Measurements from ENCODE around the gene FAM171A1. TPM values are rescaled to one million over a fixed set of nuclear protein-coding genes. Genes with fewer than 3 reads are reported as not detected.
A peak's percentile ranks its signal among the peaks of the same experiment; 100 is the strongest.

The FAM171A1 gene
- total RNA-seq, 1 donor from 2014 or later, result 113 TPM

DNA sequence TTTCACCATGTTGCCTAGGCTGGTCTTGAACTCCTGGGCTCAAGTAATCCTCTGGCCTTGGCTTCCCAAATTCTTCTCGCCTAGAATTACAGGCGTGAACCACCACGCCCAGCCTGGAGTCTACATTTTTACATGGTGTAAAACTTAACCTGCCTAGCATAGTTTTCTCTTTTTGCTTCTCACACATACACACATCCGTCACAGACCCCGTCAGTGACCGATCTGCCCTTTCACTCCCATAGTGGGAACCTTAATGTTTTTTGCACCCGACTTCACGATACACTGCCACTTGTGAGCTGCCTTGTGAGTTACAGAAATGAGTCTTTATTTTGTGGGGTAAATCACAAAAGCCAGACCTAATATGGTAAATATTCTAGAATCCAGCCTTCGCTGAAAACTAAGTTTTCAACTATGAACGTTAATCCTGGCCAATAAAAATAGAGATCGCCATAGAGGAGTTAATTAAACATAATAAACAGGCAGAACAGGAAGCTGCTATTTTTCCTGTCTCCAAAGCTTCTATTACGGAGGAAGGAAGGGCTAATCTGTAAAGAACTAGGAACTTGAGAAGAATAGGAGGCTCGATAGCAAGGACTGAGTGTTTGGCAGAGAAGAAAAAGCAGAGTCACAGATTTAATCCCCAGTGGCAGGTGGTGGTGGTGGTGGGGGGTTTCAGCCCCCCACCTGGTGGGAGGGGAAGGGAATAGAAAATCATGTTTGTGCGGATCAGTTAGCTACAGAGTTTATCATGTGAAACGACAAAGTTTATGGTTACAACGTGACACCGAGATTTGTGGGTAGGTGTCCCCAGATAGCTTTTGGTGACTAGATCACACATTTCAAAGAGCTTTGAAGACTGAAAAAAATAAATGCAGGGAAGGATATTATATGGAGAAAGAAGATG, 14.7 kb upstream of the FAM171A1 start:
- H3K27ac Mint-ChIP-seq (ENCODE audit: unreplicated experiment), result peak overlapping the region; percentile 44

GRCh38 chr10:15381420-15381819, 10.3 kb upstream of the FAM171A1 start:
- H3K27me3 Mint-ChIP-seq (ENCODE audit: unreplicated experiment), result no peaks in the 10 kb centered on the region
- peaks cover 4% of the 10 kb centered on the region for H3K36me3 Mint-ChIP-seq (ENCODE audit: low read depth, unreplicated experiment)
- H3K9me3 Mint-ChIP-seq (ENCODE audit: unreplicated experiment), result no peaks in the 10 kb centered on the region
- no peak overlapping the region for H3K27ac Mint-ChIP-seq (ENCODE audit: unreplicated experiment)
- no peak for DNase-seq (ENCODE audit: low spot score)
- H3K4me3 Mint-ChIP-seq (ENCODE audit: unreplicated experiment), result no peak overlapping the region
- TF ChIP-seq, protein P1, sequence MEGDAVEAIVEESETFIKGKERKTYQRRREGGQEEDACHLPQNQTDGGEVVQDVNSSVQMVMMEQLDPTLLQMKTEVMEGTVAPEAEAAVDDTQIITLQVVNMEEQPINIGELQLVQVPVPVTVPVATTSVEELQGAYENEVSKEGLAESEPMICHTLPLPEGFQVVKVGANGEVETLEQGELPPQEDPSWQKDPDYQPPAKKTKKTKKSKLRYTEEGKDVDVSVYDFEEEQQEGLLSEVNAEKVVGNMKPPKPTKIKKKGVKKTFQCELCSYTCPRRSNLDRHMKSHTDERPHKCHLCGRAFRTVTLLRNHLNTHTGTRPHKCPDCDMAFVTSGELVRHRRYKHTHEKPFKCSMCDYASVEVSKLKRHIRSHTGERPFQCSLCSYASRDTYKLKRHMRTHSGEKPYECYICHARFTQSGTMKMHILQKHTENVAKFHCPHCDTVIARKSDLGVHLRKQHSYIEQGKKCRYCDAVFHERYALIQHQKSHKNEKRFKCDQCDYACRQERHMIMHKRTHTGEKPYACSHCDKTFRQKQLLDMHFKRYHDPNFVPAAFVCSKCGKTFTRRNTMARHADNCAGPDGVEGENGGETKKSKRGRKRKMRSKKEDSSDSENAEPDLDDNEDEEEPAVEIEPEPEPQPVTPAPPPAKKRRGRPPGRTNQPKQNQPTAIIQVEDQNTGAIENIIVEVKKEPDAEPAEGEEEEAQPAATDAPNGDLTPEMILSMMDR (IDR thresholded peaks at IDR 0.05; ENCODE audit: unreplicated experiment), result no peak
- H3K4me1 Mint-ChIP-seq (ENCODE audit: unreplicated experiment), result peaks cover 13% of the 10 kb centered on the region

More for the DNA sequence above, 14.7 kb upstream of the FAM171A1 start:
- Mint-ChIP-seq H3K4me1 (ENCODE audit: unreplicated experiment) (peaks cover 25% of the 10 kb centered on the region), H3K36me3 (ENCODE audit: low read depth, unreplicated experiment) (peaks cover 4% of the 10 kb centered on the region), H3K9me3 (ENCODE audit: unreplicated experiment) (no peaks in the 10 kb centered on the region), H3K27me3 (ENCODE audit: unreplicated experiment) (peaks cover 5% of the 10 kb centered on the region), H3K4me3 (ENCODE audit: unreplicated experiment) (no peak overlapping the region)
- DNase-seq (ENCODE audit: low spot score), result no peak
- TF ChIP-seq, protein P1 (IDR thresholded peaks at IDR 0.05; ENCODE audit: unreplicated experiment), result no peak

GRCh38 chr10:15379078-15379477, 8.0 kb upstream of the FAM171A1 start:
- H3K27ac Mint-ChIP-seq (ENCODE audit: unreplicated experiment), result no peak overlapping the region
- DNase-seq (ENCODE audit: low spot score), result no peak
- TF ChIP-seq, protein P1 (IDR thresholded peaks at IDR 0.05; ENCODE audit: unreplicated experiment), result no peak

GRCh38 chr10:15378569-15378968, 7.5 kb upstream of the FAM171A1 start:
- no peak overlapping the region for H3K4me3 Mint-ChIP-seq (ENCODE audit: unreplicated experiment)
- H3K27me3 Mint-ChIP-seq (ENCODE audit: unreplicated experiment), result no peaks in the 10 kb centered on the region
- no peaks in the 10 kb centered on the region for H3K36me3 Mint-ChIP-seq (ENCODE audit: low read depth, unreplicated experiment)
- no peak for DNase-seq (ENCODE audit: low spot score)
- no peaks in the 10 kb centered on the region for H3K9me3 Mint-ChIP-seq (ENCODE audit: unreplicated experiment)
- H3K27ac Mint-ChIP-seq (ENCODE audit: unreplicated experiment), result no peak overlapping the region
- TF ChIP-seq, protein P1 (IDR thresholded peaks at IDR 0.05; ENCODE audit: unreplicated experiment), result no peak
- H3K4me1 Mint-ChIP-seq (ENCODE audit: unreplicated experiment), result peaks cover 21% of the 10 kb centered on the region

More at GRCh38 chr10:15379078-15379477, 8.0 kb upstream of the FAM171A1 start:
- no peaks in the 10 kb centered on the region for H3K36me3 Mint-ChIP-seq (ENCODE audit: low read depth, unreplicated experiment)
- no peak overlapping the region for H3K4me3 Mint-ChIP-seq (ENCODE audit: unreplicated experiment)
- no peaks in the 10 kb centered on the region for H3K27me3 Mint-ChIP-seq (ENCODE audit: unreplicated experiment)
- H3K4me1 Mint-ChIP-seq (ENCODE audit: unreplicated experiment), result peaks cover 16% of the 10 kb centered on the region
- no peaks in the 10 kb centered on the region for H3K9me3 Mint-ChIP-seq (ENCODE audit: unreplicated experiment)

GRCh38 chr10:15374566-15374965, 3.5 kb upstream of the FAM171A1 start:
- Mint-ChIP-seq H3K27ac (ENCODE audit: unreplicated experiment) (peak overlapping the region; percentile 78), H3K4me3 (ENCODE audit: unreplicated experiment) (no peak overlapping the region), H3K27me3 (ENCODE audit: unreplicated experiment) (peaks cover 7% of the 10 kb centered on the region), H3K9me3 (ENCODE audit: unreplicated experiment) (no peaks in the 10 kb centered on the region), H3K36me3 (ENCODE audit: low read depth, unreplicated experiment) (no peaks in the 10 kb centered on the region), H3K4me1 (ENCODE audit: unreplicated experiment) (peaks cover 28% of the 10 kb centered on the region)
- DNase-seq (ENCODE audit: low spot score), result no peak
- TF ChIP-seq, protein P1 (IDR thresholded peaks at IDR 0.05; ENCODE audit: unreplicated experiment), result no peak

All from endothelial cell (in vitro differentiated cells).